GM12878 (cell line): Measurements from ENCODE around the gene FRMD8. TPM values are rescaled to one million over a fixed set of nuclear protein-coding genes. Genes with fewer than 3 reads are reported as not detected.

ENCODE experiments used
- ATAC-seq: fragments of 200-7000 bp; cut with Tn5 transposase; 3 replicates; pipeline ENCODE4 v1.9.1; 2020; ENCODE audit warnings: mild to moderate bottlenecking, moderate library complexity
- BruUV-seq: library from RNA; stranded (reverse); fragments of 400-500 nt; replicated peaks from 2 replicates; lab custom pipeline; 2021; lab: Mats Ljungman, UMichigan
- CTCF ChIA-PET: fragments of 300-600 bp; sonication (Branson Sonifier 250); formaldehyde crosslinking; extraction: SDS; loops from one replicate; lab custom pipeline; 2021; ENCODE audit warnings: inconsistent platforms; lab: Yijun Ruan, JAX
- POLR2A ChIA-PET: fragments of 350-600 bp; formaldehyde crosslinking; extraction: SDS; loops from one replicate; lab custom pipeline; 2021; ENCODE audit warnings: inconsistent platforms; lab: Charles Lee
- RAD21 ChIA-PET: fragments of 300-600 bp; sonication (Branson Sonifier 250); formaldehyde crosslinking; loops from one replicate; lab custom pipeline; 2023; ENCODE audit warnings: antibody characterized with exemption; ENCODE audit not compliant: unreplicated experiment; lab: Charles Lee
- SMC1A ChIA-PET: fragments of 300-600 bp; sonication (Branson Sonifier 250); formaldehyde crosslinking; loops from one replicate; lab custom pipeline; 2023; ENCODE audit not compliant: unreplicated experiment, uncharacterized antibody; lab: Charles Lee
- DNase-seq: peaks from one replicate; pipeline ENCODE4 v3.0.0-alpha.2; 2011; ENCODE audit warnings: low read depth, low spot score
- FAIRE-seq: peaks from 3 replicates; lab custom pipeline; 2011; peaks lifted over from hg19 to GRCh38; lab: Jason Lieb, UNC
- H2AFZ ChIP-seq: 2 replicates; pipeline ENCODE4 v1.6.0; 2011; ENCODE audit warnings: low read depth, low read length, control low read depth; ENCODE audit not compliant: control insufficient read depth
- H3K27ac ChIP-seq: 2 replicates; pipeline ENCODE4 v1.5.1; 2011; ENCODE audit warnings: control low read depth; ENCODE audit not compliant: control insufficient read depth, insufficient read depth
- H3K27me3 ChIP-seq, 2 experiments: replicated peaks in 1 of 2; 2 replicates each; pipeline versions ENCODE4 v1.6.0 to v1.6.1; 2011; ENCODE audit warnings: low read length in 1 of 2; ENCODE audit not compliant: control insufficient read depth in 2 of 2, insufficient read depth in 2 of 2
- H3K36me3 ChIP-seq, 2 experiments: 2 replicates each; pipeline ENCODE4 v1.5.1; 2011; ENCODE audit warnings: low read length in 1 of 2; ENCODE audit not compliant: control insufficient read depth in 2 of 2, insufficient read depth in 2 of 2
- H3K4me1 ChIP-seq: 2 replicates; pipeline ENCODE4 v1.6.1; 2011; ENCODE audit warnings: mild to moderate bottlenecking, low read length, moderate library complexity, mixed read lengths; ENCODE audit not compliant: control insufficient read depth, insufficient read depth
- H3K4me2 ChIP-seq: 2 replicates; pipeline ENCODE4 v1.6.0; 2011; ENCODE audit warnings: control low read depth; ENCODE audit not compliant: control insufficient read depth, insufficient read depth
- H3K4me3 ChIP-seq: fragments of 200-600 bp; sonication (generic); 2 replicates; pipeline ENCODE4 v1.5.1; 2016
- H3K79me2 ChIP-seq: 2 replicates; pipeline ENCODE4 v1.6.0; 2011; ENCODE audit warnings: low read length; ENCODE audit not compliant: control insufficient read depth, insufficient read depth
- H3K9ac ChIP-seq: 2 replicates; pipeline ENCODE4 v1.8.0; 2011; ENCODE audit warnings: low read length, control low read depth, mixed read lengths; ENCODE audit not compliant: control insufficient read depth, insufficient read depth
- H3K9me3 ChIP-seq: replicated peaks from 3 replicates; pipeline ENCODE4 v1.5.1; 2011; ENCODE audit warnings: mild to moderate bottlenecking, low read length; ENCODE audit not compliant: control insufficient read depth, insufficient read depth
- H4K20me1 ChIP-seq: 2 replicates; pipeline ENCODE4 v1.6.0; 2011; ENCODE audit not compliant: control insufficient read depth, insufficient read depth
- ASH2L ChIP-seq: fragments of 300-600, 200-600 bp; sonication (generic); IDR thresholded peaks from 2 replicates; pipeline ENCODE4 v1.6.1; 2017; ENCODE audit warnings: low read depth, mild to moderate bottlenecking, borderline replicate concordance
- CREB1 ChIP-seq: IDR thresholded peaks from 2 replicates; pipeline ENCODE4 v1.6.1; 2012; ENCODE audit warnings: low read depth, mild to moderate bottlenecking, inconsistent platforms
- E2F4 ChIP-seq: IDR thresholded peaks from 2 replicates; pipeline ENCODE4 v1.6.1; 2012; ENCODE audit warnings: low read depth, low read length, improper control_type of control experiment
- GATAD2B ChIP-seq: fragments of 450-650 bp; conservative IDR thresholded peaks from 2 replicates; pipeline ENCODE4 v1.6.1; 2017; ENCODE audit warnings: low read depth, mild to moderate bottlenecking, moderate library complexity
- HCFC1 ChIP-seq: fragments of 150-350 bp; IDR thresholded peaks from 2 replicates; pipeline ENCODE4 v1.6.1; 2014; ENCODE audit warnings: low read length
- HDAC2 ChIP-seq: fragments of 200-600 bp; sonication (generic); IDR thresholded peaks from 2 replicates; pipeline ENCODE4 v1.6.1; 2017
- IKZF1 ChIP-seq: fragments of 450-650 bp; conservative IDR thresholded peaks from 2 replicates; pipeline ENCODE4 v1.6.1; 2017; ENCODE audit warnings: antibody characterized with exemption, mild to moderate bottlenecking
- MEF2A ChIP-seq: IDR thresholded peaks from 2 replicates; pipeline ENCODE4 v1.6.1; 2011; ENCODE audit warnings: low read depth, mild to moderate bottlenecking, low read length, moderate library complexity; ENCODE audit not compliant: insufficient read depth
- MYB ChIP-seq: fragments of 150-350 bp; IDR thresholded peaks from 2 replicates; pipeline ENCODE4 v1.6.1; 2014; ENCODE audit warnings: mild to moderate bottlenecking, low read depth, low read length, borderline replicate concordance
- NFIC ChIP-seq: IDR thresholded peaks from 2 replicates; pipeline ENCODE4 v1.6.1; 2012; ENCODE audit warnings: low read depth, mild to moderate bottlenecking, inconsistent platforms, low read length, moderate library complexity
- NR2C2 ChIP-seq: IDR thresholded peaks from 2 replicates; pipeline ENCODE4 v1.6.1; 2011; ENCODE audit warnings: borderline replicate concordance, low read depth; ENCODE audit not compliant: control insufficient read depth, insufficient read length
- PML ChIP-seq: IDR thresholded peaks from 2 replicates; pipeline ENCODE4 v1.6.1; 2012; ENCODE audit warnings: low read length, inconsistent platforms
- POLR2AphosphoS5 ChIP-seq: IDR thresholded peaks from 2 replicates; pipeline ENCODE4 v1.6.1; 2011; ENCODE audit warnings: mild to moderate bottlenecking, low read length, inconsistent platforms
- RAD51 ChIP-seq: fragments of 450-650 bp; IDR thresholded peaks from 2 replicates; pipeline ENCODE4 v1.6.1; 2016; ENCODE audit warnings: moderate library complexity, mild to moderate bottlenecking, inconsistent platforms
- RBBP5 ChIP-seq: fragments of 200-600 bp; sonication (generic); conservative IDR thresholded peaks from 2 replicates; pipeline ENCODE4 v1.6.1; 2016
- REST ChIP-seq: IDR thresholded peaks from 2 replicates; pipeline ENCODE4 v1.6.1; 2012; ENCODE audit warnings: mild to moderate bottlenecking, low read depth, low read length
- TARDBP ChIP-seq: IDR thresholded peaks from 2 replicates; pipeline ENCODE4 v1.6.1; 2016; ENCODE audit warnings: borderline replicate concordance
- TBL1XR1 ChIP-seq: IDR thresholded peaks from 2 replicates; pipeline ENCODE4 v1.6.1; 2012; ENCODE audit warnings: low read depth, low read length, improper control_type of control experiment
- YBX1 ChIP-seq: fragments of 450-650 bp; IDR thresholded peaks from 2 replicates; pipeline ENCODE4 v1.6.1; 2016; ENCODE audit warnings: antibody characterized with exemption
- ZNF384 ChIP-seq: IDR thresholded peaks from 2 replicates; pipeline ENCODE4 v1.6.1; 2012; ENCODE audit warnings: low read depth, mild to moderate bottlenecking, low read length, improper control_type of control experiment, borderline replicate concordance
- WGBS: methylation state at CpG from one replicate; pipeline ENCODE4 v1.1.6; 2016; ENCODE audit warnings: low lambda C conversion rate; ENCODE audit not compliant: insufficient replicate concordance, insufficient coverage; ENCODE audit errors: missing lambda C conversion rate; 5-methylcytosine and 5-hydroxymethylcytosine counted together
- in situ Hi-C: fragments of 300-500 bp; cut with MboI; formaldehyde crosslinking; loops from 9 replicates; pipeline ENCODE4 v1.14.3; 2018; ENCODE audit warnings: mixed read lengths
- intact Hi-C: fragments of 100-400 bp; cut with micrococcal nuclease; formaldehyde crosslinking; loops from one replicate; pipeline ENCODE4 v1.14.2; 2022; ENCODE audit not compliant: unreplicated experiment
- polyA plus RNA-seq, 11 experiments: library from polyadenylated mRNA; depleted of rRNA in 4 of 11; unstranded in 6 of 11; stranded (reverse) in 5 of 11; fragments of >200 nt; fragmentation: Nextera tagmentation in 4 of 11; fragmentation: Illumina TruSeq in 1 of 11; extraction: Ambion mirVana in 4 of 11; extraction: Trizol in 1 of 11; gene quantifications; 1 replicate in 1 of 11; 2 replicates in 10 of 11; pipeline versions ENCODE4 v1.2.1 to v1.2.3, GENCODE V29; 2011 to 2016; ENCODE audit warnings: inconsistent platforms in 2 of 11, missing spikeins in 2 of 11, low read depth in 1 of 11
- total RNA-seq, 4 experiments: library from RNA; depleted of rRNA in 3 of 4; stranded (reverse); fragments of >200 nt in 3 of 4; fragmentation: Illumina TruSeq in 1 of 4; extraction: Trizol in 1 of 4; gene quantifications; 2 replicates each; pipeline versions ENCODE4 v1.2.1 to v1.2.3, GENCODE V29; 2013 to 2021
- TF ChIP-seq, protein P1 (sequence below): IDR thresholded peaks from 2 replicates; pipeline ENCODE4 v1.6.1; 2011; ENCODE audit warnings: low read depth, low read length, improper control_type of control experiment, borderline replicate concordance

The FRMD8 gene
- total and polyA plus RNA-seq, 10 of the 15 experiments (the other 5 are each of a cell fraction or from before 2014, with no cell fraction given), result 8.3 to 69.4 (median 28.0) TPM

DNA sequence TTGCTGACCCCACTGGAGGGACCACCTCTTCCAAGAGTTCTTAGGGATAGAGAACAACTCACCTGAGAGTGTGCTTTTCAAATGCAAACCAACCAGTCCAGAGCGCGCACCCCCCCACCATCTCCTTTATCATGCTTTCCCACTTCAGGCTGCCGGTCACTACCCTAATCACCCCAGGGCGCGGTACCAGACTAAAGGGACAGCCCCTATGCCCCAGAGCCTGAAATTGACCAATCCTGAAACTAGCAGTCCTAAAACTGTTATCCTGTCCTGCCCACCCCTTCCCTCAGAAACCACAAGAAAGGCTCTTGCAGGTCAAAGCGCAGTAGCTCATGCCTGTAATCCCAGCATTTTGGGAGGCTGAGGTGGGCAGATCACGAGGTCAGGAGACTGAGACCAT is 73.1 kb downstream of the FRMD8 start:
- ATAC-seq (peak; percentile 50), FAIRE-seq (no peak), DNase-seq (no peak)
- Histone ChIP-seq H3K9ac (no peak overlapping the region), H3K79me2 (peaks cover 53% of the 10 kb centered on the region), H3K27me3 (no peaks in the 10 kb centered on the region), H2AFZ (no peak overlapping the region), H3K4me3 (peak overlapping the region; percentile 3; the same call in 1 of the 2 replicates), H4K20me1 (no peaks in the 10 kb centered on the region), H3K4me2 (peak overlapping the region; percentile 44), H3K36me3 (no peaks in the 10 kb centered on the region), H3K27ac (peak overlapping the region; percentile 34), H3K4me1 (peaks cover 21% of the 10 kb centered on the region), H3K9me3 (no peaks in the 10 kb centered on the region)
- WGBS, result 4% methylated on average over 7 of the region's 7 CpGs
- ChIA-PET SMC1A (interaction anchor here (1.4 to 3.3 kb wide), 8 partner anchors 10 to 97 kb away, joined by 3 to 17 read pairs (median 6); partner anchors contain the start of gene MALAT1), POLR2A (interaction anchor here (0.7 to 3.9 kb wide), 10 partner anchors 10 to 176 kb away, joined by 3 to 23 read pairs (median 4); partner anchors contain the start of gene MALAT1), RAD21 (interaction anchor here (1.0 to 2.2 kb wide), 6 partner anchors 9 to 234 kb away, joined by 3 to 8 read pairs (median 4); no protein-coding TSS in a partner anchor), CTCF (interaction anchor here (0.9 to 17.2 kb wide), 4 partner anchors 9 to 49 kb away, joined by 3 to 362 read pairs (median 12); partner anchors contain the start of gene NEAT1)
- intact Hi-C loops, result loop anchor here (5.0 kb wide), 2 partner anchors 37 to 38 kb away; partner anchors contain the start of genes MALAT1 and NEAT1
- in situ Hi-C loops, result no loop called here
- no TSS peak for BruUV-seq
- no peak for TF ChIP-seq REST
- 0 out of 2 replicates have a peak, but pooled peaks have one; percentile 30 for TF ChIP-seq GATAD2B
- TF ChIP-seq MYB, result no peak
- no peak for TF ChIP-seq ASH2L
- TF ChIP-seq IKZF1, result peak; percentile 88
- TF ChIP-seq NFIC, result peak; percentile 45; the same call in 1 of the 2 replicates
- no peak for TF ChIP-seq HDAC2
- TF ChIP-seq CREB1, result no peak
- no peak for TF ChIP-seq POLR2AphosphoS5
- 0 out of 2 replicates have a peak, but pooled peaks have one; percentile 28 for TF ChIP-seq TBL1XR1
- TF ChIP-seq MEF2A, result no peak
- TF ChIP-seq PML, result no peak
- TF ChIP-seq TARDBP, result no peak
- TF ChIP-seq ZNF384, result no peak
- no peak for TF ChIP-seq NR2C2
- TF ChIP-seq, protein P1, sequence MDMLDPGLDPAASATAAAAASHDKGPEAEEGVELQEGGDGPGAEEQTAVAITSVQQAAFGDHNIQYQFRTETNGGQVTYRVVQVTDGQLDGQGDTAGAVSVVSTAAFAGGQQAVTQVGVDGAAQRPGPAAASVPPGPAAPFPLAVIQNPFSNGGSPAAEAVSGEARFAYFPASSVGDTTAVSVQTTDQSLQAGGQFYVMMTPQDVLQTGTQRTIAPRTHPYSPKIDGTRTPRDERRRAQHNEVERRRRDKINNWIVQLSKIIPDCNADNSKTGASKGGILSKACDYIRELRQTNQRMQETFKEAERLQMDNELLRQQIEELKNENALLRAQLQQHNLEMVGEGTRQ, result no peak
- TF ChIP-seq HCFC1, result no peak
- no peak for TF ChIP-seq RBBP5
- no peak for TF ChIP-seq RAD51
- no peak for TF ChIP-seq E2F4
- no peak for TF ChIP-seq YBX1
